Measurements from ENCODE around the gene ELAVL1.

Gene ELAVL1

DNA sequence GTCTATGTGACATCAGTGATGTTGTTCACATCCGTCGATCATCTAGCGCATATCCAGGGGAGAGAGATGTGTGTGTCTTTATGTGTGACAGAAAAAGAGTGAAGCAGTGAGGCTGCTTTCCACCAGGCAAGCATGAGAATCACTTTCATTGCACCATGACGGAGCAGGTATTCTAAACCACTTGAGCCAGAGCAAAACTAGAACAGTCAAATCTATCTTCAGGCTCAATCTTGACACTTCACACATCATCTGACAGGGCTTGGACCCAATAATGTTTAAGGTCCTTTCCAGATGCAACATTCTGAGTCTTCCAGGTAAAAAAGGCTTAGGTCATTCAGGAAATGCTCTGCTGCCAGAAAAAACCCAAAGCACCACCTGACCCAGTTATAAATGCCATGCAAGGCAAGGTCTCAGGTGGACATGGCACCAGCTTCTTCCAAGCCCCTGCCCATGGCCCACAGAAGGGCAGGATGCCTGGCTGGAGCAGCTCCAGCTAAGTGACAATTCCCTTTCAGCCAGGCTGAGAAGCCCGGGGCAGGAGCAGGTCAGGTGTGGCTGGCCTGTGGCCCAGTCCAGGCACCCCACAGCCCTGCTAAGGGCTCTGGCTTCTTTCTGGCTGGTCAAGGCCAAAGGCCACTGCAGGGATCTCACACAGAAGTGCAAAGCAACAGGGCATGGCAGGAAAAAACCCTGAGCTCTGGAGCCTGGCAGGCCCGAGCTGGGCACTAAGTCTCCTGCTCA is 5.0 kb downstream of the ELAVL1 start:
- no peak for DNase-seq (ENCODE audit: insufficient read length, low spot score)
- TF ChIP-seq POLR2AphosphoS5 (IDR thresholded peaks at IDR 0.05; ENCODE audit: low read depth, low read length) (no peak), TAF1 (IDR thresholded peaks at IDR 0.05; ENCODE audit: low read depth, low read length) (no peak), POLR2A (IDR thresholded peaks at IDR 0.05; ENCODE audit: low read depth, low read length) (no peak), POU2F2 (IDR thresholded peaks at IDR 0.05; ENCODE audit: low read depth, low read length) (no peak), PAX5 (IDR thresholded peaks at IDR 0.05; ENCODE audit: insufficient read depth, low read length, severe bottlenecking) (no peak), SPI1 (IDR thresholded peaks at IDR 0.05; ENCODE audit: low read depth, low read length) (no peak)
- no peak for FAIRE-seq

DNA sequence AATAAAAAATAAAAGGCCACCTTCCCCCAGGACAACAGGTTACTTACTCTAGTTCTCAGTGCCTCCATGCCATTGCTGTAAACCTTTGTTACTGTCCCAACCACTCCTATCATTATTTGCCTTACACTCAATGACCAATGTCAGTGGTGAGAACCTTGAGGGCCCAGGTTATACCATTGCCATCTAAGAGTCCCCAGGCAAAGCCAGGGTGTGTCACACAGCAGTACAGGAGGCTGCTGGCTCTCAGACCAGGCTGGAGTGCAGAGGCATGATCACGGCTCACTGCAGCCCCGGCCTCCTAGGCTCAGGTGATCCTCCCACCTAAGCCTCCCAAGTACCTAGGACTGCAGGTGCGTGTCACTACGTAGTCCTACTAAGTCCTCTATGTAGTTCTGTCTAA is 6.1 kb downstream of the ELAVL1 start:
- DNase-seq (ENCODE audit: insufficient read length, low spot score) (no peak), FAIRE-seq (no peak)
- TF ChIP-seq POU2F2 (IDR thresholded peaks at IDR 0.05; ENCODE audit: low read depth, low read length) = no peak
- no peak for TF ChIP-seq TAF1 (IDR thresholded peaks at IDR 0.05; ENCODE audit: low read depth, low read length)
- TF ChIP-seq POLR2AphosphoS5 (IDR thresholded peaks at IDR 0.05; ENCODE audit: low read depth, low read length) = no peak
- no peak for TF ChIP-seq POLR2A (IDR thresholded peaks at IDR 0.05; ENCODE audit: low read depth, low read length)
- TF ChIP-seq SPI1 (IDR thresholded peaks at IDR 0.05; ENCODE audit: low read depth, low read length) = no peak
- no peak for TF ChIP-seq PAX5 (IDR thresholded peaks at IDR 0.05; ENCODE audit: insufficient read depth, low read length, severe bottlenecking)

DNA sequence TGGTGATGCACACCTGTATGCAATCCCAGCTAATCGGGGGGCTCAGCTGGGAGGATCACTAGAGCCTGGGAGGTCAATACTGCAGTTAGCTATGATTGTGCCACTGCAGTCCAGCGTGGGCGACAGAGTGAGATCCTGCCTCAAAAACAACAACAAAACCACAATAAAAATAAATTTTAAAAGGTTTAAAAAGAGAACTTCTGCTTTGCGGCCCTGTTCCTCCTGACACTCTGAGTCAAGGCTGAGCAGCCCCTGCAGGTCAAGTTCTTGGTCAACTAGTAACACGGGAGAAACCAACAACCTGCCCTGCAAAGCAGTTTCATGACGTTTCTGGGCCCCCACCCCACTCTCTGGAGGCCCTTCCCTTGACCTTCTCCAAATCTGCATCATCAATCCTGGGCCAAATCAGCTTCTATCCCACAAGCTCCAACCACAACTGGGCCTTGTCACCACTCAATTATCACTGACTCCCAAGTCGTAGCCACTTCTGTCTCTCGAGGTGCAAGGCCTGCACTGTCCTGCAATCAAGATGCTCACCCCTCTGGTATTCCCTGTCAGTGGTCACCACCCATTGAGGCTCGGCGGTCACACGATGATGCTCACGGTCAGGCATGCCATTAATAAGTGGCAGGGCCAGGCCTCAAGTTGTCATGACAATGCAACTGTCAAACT is 7.5 kb downstream of the ELAVL1 start:
- TF ChIP-seq PAX5 (IDR thresholded peaks at IDR 0.05; ENCODE audit: insufficient read depth, low read length, severe bottlenecking) = no peak
- no peak for TF ChIP-seq POLR2AphosphoS5 (IDR thresholded peaks at IDR 0.05; ENCODE audit: low read depth, low read length)
- no peak for TF ChIP-seq SPI1 (IDR thresholded peaks at IDR 0.05; ENCODE audit: low read depth, low read length)
- no peak for TF ChIP-seq POU2F2 (IDR thresholded peaks at IDR 0.05; ENCODE audit: low read depth, low read length)
- no peak for TF ChIP-seq TAF1 (IDR thresholded peaks at IDR 0.05; ENCODE audit: low read depth, low read length)
- TF ChIP-seq POLR2A (IDR thresholded peaks at IDR 0.05; ENCODE audit: low read depth, low read length) = no peak
- DNase-seq (ENCODE audit: insufficient read length, low spot score) (no peak), FAIRE-seq (no peak)

DNA sequence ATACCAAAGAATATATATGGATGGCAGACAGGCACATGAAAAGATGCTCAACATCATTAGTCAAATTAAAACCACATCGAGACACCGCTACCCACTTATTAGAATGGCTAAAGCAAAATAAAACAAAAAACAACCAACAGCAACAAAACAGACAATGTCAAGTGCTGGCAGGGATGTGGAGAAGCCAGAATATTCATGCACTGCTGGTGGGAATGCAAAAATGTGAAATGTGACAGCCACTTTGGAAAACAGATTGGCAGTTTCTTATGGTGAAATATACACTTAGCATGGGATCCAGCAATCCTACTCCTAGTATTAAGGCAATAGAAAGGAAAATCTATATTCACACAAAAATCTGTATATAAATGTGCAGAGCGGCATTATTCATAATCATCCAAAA is 8.6 kb downstream of the ELAVL1 start:
- DNase-seq (ENCODE audit: insufficient read length, low spot score) = no peak
- TF ChIP-seq POLR2A (IDR thresholded peaks at IDR 0.05; ENCODE audit: low read depth, low read length) = no peak
- no peak for TF ChIP-seq POLR2AphosphoS5 (IDR thresholded peaks at IDR 0.05; ENCODE audit: low read depth, low read length)
- TF ChIP-seq POU2F2 (IDR thresholded peaks at IDR 0.05; ENCODE audit: low read depth, low read length) = no peak
- TF ChIP-seq PAX5 (IDR thresholded peaks at IDR 0.05; ENCODE audit: insufficient read depth, low read length, severe bottlenecking) = no peak
- TF ChIP-seq TAF1 (IDR thresholded peaks at IDR 0.05; ENCODE audit: low read depth, low read length) = no peak
- TF ChIP-seq SPI1 (IDR thresholded peaks at IDR 0.05; ENCODE audit: low read depth, low read length) = no peak
- FAIRE-seq = no peak

DNA sequence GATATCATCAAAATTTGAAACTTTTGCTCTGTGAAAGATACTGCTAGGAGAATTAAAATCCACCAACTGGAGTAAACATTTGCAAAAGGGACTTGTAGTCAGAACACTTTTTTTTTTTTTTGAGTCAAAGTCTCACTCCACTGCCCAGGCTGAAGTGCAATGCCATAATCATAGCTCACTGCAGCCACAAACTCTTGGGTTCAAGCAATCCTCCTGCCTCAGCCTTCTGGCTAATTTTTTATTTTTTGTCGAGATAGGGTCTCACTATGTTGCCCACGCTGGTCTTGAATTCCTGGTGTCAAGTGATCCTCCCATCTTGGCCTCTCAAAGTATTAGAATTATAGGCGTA is 9.7 kb downstream of the ELAVL1 start:
- no peak for FAIRE-seq
- TF ChIP-seq POLR2A (IDR thresholded peaks at IDR 0.05; ENCODE audit: low read depth, low read length) (no peak), SPI1 (IDR thresholded peaks at IDR 0.05; ENCODE audit: low read depth, low read length) (no peak), PAX5 (IDR thresholded peaks at IDR 0.05; ENCODE audit: insufficient read depth, low read length, severe bottlenecking) (no peak), POU2F2 (IDR thresholded peaks at IDR 0.05; ENCODE audit: low read depth, low read length) (no peak), TAF1 (IDR thresholded peaks at IDR 0.05; ENCODE audit: low read depth, low read length) (no peak), POLR2AphosphoS5 (IDR thresholded peaks at IDR 0.05; ENCODE audit: low read depth, low read length) (no peak)

DNA sequence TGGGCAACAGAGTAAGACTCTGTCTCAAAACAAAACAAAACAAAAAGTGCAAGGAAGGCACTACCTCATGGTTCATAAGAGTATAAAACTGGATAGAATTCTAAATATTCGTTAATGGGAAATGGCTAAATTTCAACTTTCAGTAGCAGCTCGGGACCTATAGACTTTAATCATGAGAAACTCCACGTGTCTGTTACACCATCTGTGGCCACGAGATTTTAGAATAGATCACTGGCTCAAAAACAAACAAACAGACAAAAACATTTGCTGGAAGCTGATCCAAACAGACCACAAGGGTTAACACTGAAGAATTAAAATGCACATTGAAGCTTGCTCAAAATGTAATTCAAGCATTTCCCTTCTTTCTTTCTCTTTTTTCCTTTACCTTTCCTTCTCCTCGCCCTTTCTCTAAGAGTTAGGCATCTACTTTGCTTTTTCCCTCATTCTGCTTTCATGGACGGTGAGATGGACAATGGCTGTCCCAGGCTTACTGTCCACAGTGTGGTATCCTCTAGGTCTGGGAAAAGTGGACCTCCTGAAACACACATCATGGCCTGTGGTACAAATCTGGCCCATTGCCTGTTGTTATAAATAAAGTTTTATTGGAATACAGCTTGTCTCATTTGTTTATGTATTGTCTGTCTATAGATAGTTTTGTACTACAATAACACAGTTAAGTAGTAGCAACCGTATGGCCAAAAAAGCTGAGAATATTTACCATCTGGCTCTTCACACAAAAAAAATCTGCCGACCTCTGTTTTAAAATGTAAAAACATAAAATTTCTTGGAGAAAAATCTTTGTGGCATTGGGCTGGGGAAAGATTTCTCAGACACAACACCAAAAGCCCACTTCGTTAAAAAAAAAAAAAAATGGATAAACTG is 10.3 kb downstream of the ELAVL1 start:
- no peak for TF ChIP-seq POU2F2 (IDR thresholded peaks at IDR 0.05; ENCODE audit: low read depth, low read length)
- no peak for TF ChIP-seq PAX5 (IDR thresholded peaks at IDR 0.05; ENCODE audit: insufficient read depth, low read length, severe bottlenecking)
- no peak for TF ChIP-seq SPI1 (IDR thresholded peaks at IDR 0.05; ENCODE audit: low read depth, low read length)
- TF ChIP-seq TAF1 (IDR thresholded peaks at IDR 0.05; ENCODE audit: low read depth, low read length) = no peak
- TF ChIP-seq POLR2A (IDR thresholded peaks at IDR 0.05; ENCODE audit: low read depth, low read length) = no peak
- no peak for TF ChIP-seq POLR2AphosphoS5 (IDR thresholded peaks at IDR 0.05; ENCODE audit: low read depth, low read length)
- no peak for FAIRE-seq
- no peak for DNase-seq (ENCODE audit: insufficient read length, low spot score)

More for the DNA sequence above, 9.7 kb downstream of the ELAVL1 start:
- DNase-seq (ENCODE audit: insufficient read length, low spot score) = no peak

DNA sequence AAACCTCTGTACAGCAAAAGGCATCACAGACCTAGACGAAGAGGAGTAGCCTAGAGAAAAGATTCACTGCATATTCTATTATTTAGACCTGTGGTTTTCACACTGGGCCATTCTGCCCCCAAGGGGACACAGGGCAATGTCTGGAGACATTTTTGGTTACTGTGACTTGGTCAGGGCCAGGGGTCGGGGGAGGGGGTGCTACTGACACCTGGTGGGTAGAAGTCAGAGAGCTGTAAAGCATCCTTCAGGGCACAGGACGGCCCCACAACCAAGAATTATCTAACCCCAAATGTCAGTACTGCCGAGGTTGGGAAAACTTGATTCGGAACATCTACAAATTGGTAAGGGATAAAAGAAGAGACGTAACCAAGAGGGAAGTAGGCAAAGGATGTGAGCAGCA is 11.3 kb downstream of the ELAVL1 start:
- no peak for TF ChIP-seq TAF1 (IDR thresholded peaks at IDR 0.05; ENCODE audit: low read depth, low read length)
- TF ChIP-seq POLR2AphosphoS5 (IDR thresholded peaks at IDR 0.05; ENCODE audit: low read depth, low read length) = no peak
- no peak for TF ChIP-seq POU2F2 (IDR thresholded peaks at IDR 0.05; ENCODE audit: low read depth, low read length)
- no peak for TF ChIP-seq PAX5 (IDR thresholded peaks at IDR 0.05; ENCODE audit: insufficient read depth, low read length, severe bottlenecking)
- no peak for TF ChIP-seq SPI1 (IDR thresholded peaks at IDR 0.05; ENCODE audit: low read depth, low read length)
- TF ChIP-seq POLR2A (IDR thresholded peaks at IDR 0.05; ENCODE audit: low read depth, low read length) = no peak
- FAIRE-seq (no peak), DNase-seq (ENCODE audit: insufficient read length, low spot score) (no peak)

DNA sequence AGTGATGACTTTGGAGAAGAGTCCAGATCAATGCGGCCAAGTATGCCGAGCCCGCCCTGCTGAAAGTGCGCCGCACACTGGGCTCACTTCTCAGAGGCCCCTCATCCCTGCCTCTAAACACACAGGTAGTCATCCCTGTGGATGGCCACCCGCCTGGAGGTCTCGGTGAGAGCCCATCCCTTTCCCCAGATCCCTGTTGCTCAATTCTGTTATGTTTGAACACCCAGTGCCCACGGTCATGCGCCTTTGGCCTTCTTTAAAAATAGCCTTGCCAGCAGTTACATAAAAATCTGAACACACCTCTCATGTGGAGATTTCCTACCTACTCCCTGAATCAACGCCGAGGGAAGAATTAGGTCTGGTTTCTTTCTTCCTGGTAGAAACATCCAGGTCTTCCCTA is 11.9 kb downstream of the ELAVL1 start:
- no peak for DNase-seq (ENCODE audit: insufficient read length, low spot score)
- FAIRE-seq = no peak
- TF ChIP-seq POU2F2 (IDR thresholded peaks at IDR 0.05; ENCODE audit: low read depth, low read length) (no peak), TAF1 (IDR thresholded peaks at IDR 0.05; ENCODE audit: low read depth, low read length) (no peak), POLR2A (IDR thresholded peaks at IDR 0.05; ENCODE audit: low read depth, low read length) (no peak), POLR2AphosphoS5 (IDR thresholded peaks at IDR 0.05; ENCODE audit: low read depth, low read length) (no peak)

DNA sequence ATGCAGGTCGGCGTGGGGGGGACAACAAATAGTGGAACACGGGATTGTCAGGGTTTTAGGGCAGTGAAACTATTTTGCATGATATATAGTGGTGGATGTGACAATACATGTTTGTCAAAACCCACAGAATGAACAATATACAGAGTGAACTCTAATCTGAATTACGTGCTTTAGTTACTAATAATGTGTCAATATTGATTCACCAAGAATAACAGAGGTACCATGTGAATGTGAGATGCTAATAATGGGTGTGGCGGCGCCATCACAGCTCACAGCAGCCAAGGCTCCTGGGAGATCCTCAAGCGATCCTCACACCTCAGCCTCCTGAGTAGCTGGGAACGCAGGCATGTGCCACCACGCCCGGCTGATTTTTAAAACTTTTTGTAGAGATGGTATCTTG is 12.9 kb downstream of the ELAVL1 start:
- no peak for TF ChIP-seq TAF1 (IDR thresholded peaks at IDR 0.05; ENCODE audit: low read depth, low read length)
- TF ChIP-seq PAX5 (IDR thresholded peaks at IDR 0.05; ENCODE audit: insufficient read depth, low read length, severe bottlenecking) = no peak
- TF ChIP-seq POLR2AphosphoS5 (IDR thresholded peaks at IDR 0.05; ENCODE audit: low read depth, low read length) = no peak
- no peak for TF ChIP-seq POLR2A (IDR thresholded peaks at IDR 0.05; ENCODE audit: low read depth, low read length)
- TF ChIP-seq SPI1 (IDR thresholded peaks at IDR 0.05; ENCODE audit: low read depth, low read length) = no peak
- no peak for TF ChIP-seq POU2F2 (IDR thresholded peaks at IDR 0.05; ENCODE audit: low read depth, low read length)
- FAIRE-seq (no peak), DNase-seq (ENCODE audit: insufficient read length, low spot score) (no peak)

Data from GM12891 (cell line).